Measurements from ENCODE around the gene ICAM1.

GRCh38 chr19:10238172-10238783 lies 32.6 kb upstream of the ICAM1 start:
- no peak for TF ChIP-seq POLR2A (IDR thresholded peaks at IDR 0.05)
- TF ChIP-seq, protein P1, sequence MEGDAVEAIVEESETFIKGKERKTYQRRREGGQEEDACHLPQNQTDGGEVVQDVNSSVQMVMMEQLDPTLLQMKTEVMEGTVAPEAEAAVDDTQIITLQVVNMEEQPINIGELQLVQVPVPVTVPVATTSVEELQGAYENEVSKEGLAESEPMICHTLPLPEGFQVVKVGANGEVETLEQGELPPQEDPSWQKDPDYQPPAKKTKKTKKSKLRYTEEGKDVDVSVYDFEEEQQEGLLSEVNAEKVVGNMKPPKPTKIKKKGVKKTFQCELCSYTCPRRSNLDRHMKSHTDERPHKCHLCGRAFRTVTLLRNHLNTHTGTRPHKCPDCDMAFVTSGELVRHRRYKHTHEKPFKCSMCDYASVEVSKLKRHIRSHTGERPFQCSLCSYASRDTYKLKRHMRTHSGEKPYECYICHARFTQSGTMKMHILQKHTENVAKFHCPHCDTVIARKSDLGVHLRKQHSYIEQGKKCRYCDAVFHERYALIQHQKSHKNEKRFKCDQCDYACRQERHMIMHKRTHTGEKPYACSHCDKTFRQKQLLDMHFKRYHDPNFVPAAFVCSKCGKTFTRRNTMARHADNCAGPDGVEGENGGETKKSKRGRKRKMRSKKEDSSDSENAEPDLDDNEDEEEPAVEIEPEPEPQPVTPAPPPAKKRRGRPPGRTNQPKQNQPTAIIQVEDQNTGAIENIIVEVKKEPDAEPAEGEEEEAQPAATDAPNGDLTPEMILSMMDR (IDR thresholded peaks at IDR 0.05): no peak
- TF ChIP-seq POLR2AphosphoS5 (IDR thresholded peaks at IDR 0.05): peak in 2 of 4 donors; percentile 57 to 71
